ENCODE results near the gene KRTAP10-9.
A peak's percentile ranks its signal among the peaks of the same experiment; 100 is the strongest.
"Not testable (repeated sequence)": the region's sequence is repeated elsewhere in the genome, so short reads cannot be mapped to it uniquely, and the experiment has no call there.

Gene KRTAP10-9

DNA sequence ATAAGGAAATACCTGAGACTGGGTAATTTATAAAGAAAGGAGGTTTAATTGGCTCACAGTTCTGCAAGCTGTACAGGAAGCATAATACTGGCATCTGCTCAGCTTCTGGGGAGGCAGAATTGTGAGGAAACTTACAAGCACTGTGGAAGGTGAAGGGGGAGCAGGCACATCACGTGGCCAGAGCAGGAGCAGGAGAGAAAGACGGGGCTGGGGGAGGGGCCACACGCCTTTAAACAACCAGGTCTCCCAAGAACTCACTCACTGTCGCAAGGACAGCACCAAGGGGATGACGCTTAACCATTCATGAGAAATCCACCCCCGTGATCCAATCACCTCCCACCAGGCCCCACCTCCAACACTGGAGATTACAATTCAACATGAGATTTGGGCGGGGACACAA lies 34.7 kb downstream of the KRTAP10-9 start:
- H3K9ac ChIP-seq (ENCODE audit: low read length); H3K4me3 ChIP-seq (ENCODE audit: low read length): not testable (repeated sequence)

GRCh38 chr21:44664691-44665090 lies 37.8 kb downstream of the KRTAP10-9 start:
- Histone ChIP-seq H3K79me1 (ENCODE audit: low read length) (no peaks in the 10 kb centered on the region), H2BK5ac (ENCODE audit: low read length) (no peak overlapping the region), H3K4ac (ENCODE audit: low read depth, low read length) (no peak overlapping the region), H2AK5ac (ENCODE audit: low read length) (no peak overlapping the region), H3K79me2 (ENCODE audit: control insufficient read depth, insufficient read depth, low read length) (no peaks in the 10 kb centered on the region), H3K27me3 (ENCODE audit: insufficient read depth, low read length, poor library complexity) (no peaks in the 10 kb centered on the region), H3K36me3 (ENCODE audit: control insufficient read depth, insufficient read depth, low read length) (no peaks in the 10 kb centered on the region), H3K4me1 (ENCODE audit: control insufficient read depth, low read depth, low read length) (no peaks in the 10 kb centered on the region), H3K4me3 (ENCODE audit: low read length) (no peak overlapping the region), H3K56ac (ENCODE audit: low read length) (no peak overlapping the region), H4K5ac (ENCODE audit: low read length) (no peak overlapping the region), H3K23ac (ENCODE audit: low read length) (no peak overlapping the region), H2BK15ac (replicated peaks; ENCODE audit: low read depth) (no peak overlapping the region), H3K4me2 (ENCODE audit: low read length) (no peak overlapping the region), H3K18ac (ENCODE audit: low read length) (no peak overlapping the region), H3K9ac (ENCODE audit: low read length) (no peak overlapping the region), H3K27ac (ENCODE audit: low read depth, low read length) (no peak overlapping the region), H2BK120ac (ENCODE audit: low read depth, low read length) (no peak overlapping the region), H4K8ac (ENCODE audit: low read depth, low read length) (no peak overlapping the region)
- no peak for DNase-seq
- no CpG with 5 or more reads among the region's 5 CpGs for WGBS (ENCODE audit: extremely low coverage, insufficient coverage, low lambda C conversion rate)

More for the DNA sequence above, 34.7 kb downstream of the KRTAP10-9 start:
- not testable (repeated sequence) for H3K79me1 ChIP-seq (ENCODE audit: low read length); H3K27ac ChIP-seq (ENCODE audit: low read depth, low read length); H3K4me1 ChIP-seq (ENCODE audit: control insufficient read depth, low read depth, low read length); H2BK5ac ChIP-seq (ENCODE audit: low read length); H3K27me3 ChIP-seq (ENCODE audit: insufficient read depth, low read length, poor library complexity); H2BK120ac ChIP-seq (ENCODE audit: low read depth, low read length); H3K23ac ChIP-seq (ENCODE audit: low read length); H3K4ac ChIP-seq (ENCODE audit: low read depth, low read length); H2AK5ac ChIP-seq (ENCODE audit: low read length); H2BK15ac ChIP-seq (replicated peaks; ENCODE audit: low read depth); H3K18ac ChIP-seq (ENCODE audit: low read length); H3K56ac ChIP-seq (ENCODE audit: low read length); H3K36me3 ChIP-seq (ENCODE audit: control insufficient read depth, insufficient read depth, low read length); H4K8ac ChIP-seq (ENCODE audit: low read depth, low read length); H3K4me2 ChIP-seq (ENCODE audit: low read length); H4K5ac ChIP-seq (ENCODE audit: low read length); H3K79me2 ChIP-seq (ENCODE audit: control insufficient read depth, insufficient read depth, low read length)
- DNase-seq: peak; percentile 58
- WGBS (ENCODE audit: extremely low coverage, insufficient coverage, low lambda C conversion rate): no CpG with 5 or more reads among the region's 7 CpGs

- Histone ChIP-seq H3K79me1 (ENCODE audit: low read length) (no peaks in the 10 kb centered on the region), H2BK15ac (replicated peaks; ENCODE audit: low read depth) (no peak within 1 kb of the TSS), H3K4me3 (ENCODE audit: low read length) (no peak within 1 kb of the TSS), H3K23ac (ENCODE audit: low read length) (no peak within 1 kb of the TSS), H2BK120ac (ENCODE audit: low read depth, low read length) (no peak within 1 kb of the TSS), H3K4ac (ENCODE audit: low read depth, low read length) (no peak within 1 kb of the TSS), H3K79me2 (ENCODE audit: control insufficient read depth, insufficient read depth, low read length) (no peaks in the 10 kb centered on the region), H3K9ac (ENCODE audit: low read length) (no peak within 1 kb of the TSS), H3K27ac (ENCODE audit: low read depth, low read length) (no peak within 1 kb of the TSS), H3K4me1 (ENCODE audit: control insufficient read depth, low read depth, low read length) (no peaks in the 10 kb centered on the region), H4K8ac (ENCODE audit: low read depth, low read length) (no peak within 1 kb of the TSS), H2AK5ac (ENCODE audit: low read length) (no peak within 1 kb of the TSS), H3K56ac (ENCODE audit: low read length) (no peak within 1 kb of the TSS), H3K36me3 (ENCODE audit: control insufficient read depth, insufficient read depth, low read length) (no peaks in the 10 kb centered on the region), H3K27me3 (ENCODE audit: insufficient read depth, low read length, poor library complexity) (no peaks in the 10 kb centered on the region), H3K4me2 (ENCODE audit: low read length) (no peak within 1 kb of the TSS), H3K18ac (ENCODE audit: low read length) (no peak within 1 kb of the TSS), H4K5ac (ENCODE audit: low read length) (no peak within 1 kb of the TSS), H2BK5ac (ENCODE audit: low read length) (no peak within 1 kb of the TSS)
- no CpG with 5 or more reads among the region's 19 CpGs for WGBS (ENCODE audit: extremely low coverage, insufficient coverage, low lambda C conversion rate)
- no peak for DNase-seq
Observed at GRCh38 chr21:44666401-44667320, 39.8 kb downstream of the KRTAP10-9 start, which contains the start of gene KRTAP12-2. Gene KRTAP12-2 (minus strand): TSS chr21:44666927. CDS start chr21:44666886, 41 bp downstream.

- no peak overlapping the region for H3K56ac ChIP-seq (ENCODE audit: low read length)
- H2BK5ac ChIP-seq (ENCODE audit: low read length): no peak overlapping the region
- no peak overlapping the region for H4K8ac ChIP-seq (ENCODE audit: low read depth, low read length)
- no peak overlapping the region for H3K4ac ChIP-seq (ENCODE audit: low read depth, low read length)
- no peaks in the 10 kb centered on the region for H3K4me1 ChIP-seq (ENCODE audit: control insufficient read depth, low read depth, low read length)
- no peak overlapping the region for H2BK120ac ChIP-seq (ENCODE audit: low read depth, low read length)
- no peak overlapping the region for H3K9ac ChIP-seq (ENCODE audit: low read length)
- no peak overlapping the region for H3K27ac ChIP-seq (ENCODE audit: low read depth, low read length)
- no CpG with 5 or more reads among the region's 1 CpG for WGBS (ENCODE audit: extremely low coverage, insufficient coverage, low lambda C conversion rate)
- H3K23ac ChIP-seq (ENCODE audit: low read length): no peak overlapping the region
- no peak overlapping the region for H2AK5ac ChIP-seq (ENCODE audit: low read length)
- no peak overlapping the region for H2BK15ac ChIP-seq (replicated peaks; ENCODE audit: low read depth)
- H3K79me1 ChIP-seq (ENCODE audit: low read length): no peaks in the 10 kb centered on the region
- DNase-seq: no peak
- H3K27me3 ChIP-seq (ENCODE audit: insufficient read depth, low read length, poor library complexity): no peaks in the 10 kb centered on the region
- H4K5ac ChIP-seq (ENCODE audit: low read length): no peak overlapping the region
- H3K36me3 ChIP-seq (ENCODE audit: control insufficient read depth, insufficient read depth, low read length): no peaks in the 10 kb centered on the region
- no peak overlapping the region for H3K18ac ChIP-seq (ENCODE audit: low read length)
- no peak overlapping the region for H3K4me2 ChIP-seq (ENCODE audit: low read length)
- H3K4me3 ChIP-seq (ENCODE audit: low read length): no peak overlapping the region
- H3K79me2 ChIP-seq (ENCODE audit: control insufficient read depth, insufficient read depth, low read length): no peaks in the 10 kb centered on the region
Observed at GRCh38 chr21:44667612-44668011, 40.7 kb downstream of the KRTAP10-9 start.

DNA sequence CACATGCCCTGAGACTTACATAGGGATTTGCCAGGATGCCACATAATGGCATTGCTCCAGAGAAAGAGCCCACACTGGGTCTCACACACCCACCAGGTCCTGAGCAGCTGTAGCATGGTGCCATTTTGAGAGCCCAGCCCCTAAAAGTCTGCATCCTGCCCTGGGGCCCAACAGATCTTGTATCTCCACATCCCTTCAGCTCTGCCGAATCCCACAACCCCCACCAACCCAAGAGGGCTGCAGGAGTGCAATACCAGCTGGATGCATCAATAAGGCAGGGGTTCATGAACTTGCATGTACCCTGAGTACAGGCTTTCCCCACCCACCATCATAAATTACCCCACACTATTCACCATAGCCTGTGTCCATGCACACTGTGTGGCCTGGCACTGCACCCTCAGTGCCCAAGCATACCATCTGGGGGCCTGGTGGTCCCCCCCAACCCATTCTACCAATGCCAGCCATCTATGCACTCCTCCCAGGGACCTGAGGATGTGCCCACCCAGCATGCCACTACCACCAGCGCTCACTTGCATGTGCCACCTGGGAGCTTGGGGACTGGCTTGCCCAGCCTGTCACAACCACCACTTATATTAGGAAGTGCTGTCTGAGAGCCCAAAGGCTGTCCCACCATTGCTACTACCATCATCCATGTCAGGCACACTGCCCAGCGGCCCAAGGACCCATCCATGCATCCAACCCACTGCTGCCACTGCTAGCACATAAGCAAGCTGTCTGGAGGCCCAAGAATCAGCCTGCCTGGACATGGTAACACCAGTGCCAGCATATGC lies 43.9 kb downstream of the KRTAP10-9 start:
- Histone ChIP-seq H2BK5ac (ENCODE audit: low read length) (no peak overlapping the region), H2BK15ac (replicated peaks; ENCODE audit: low read depth) (no peak overlapping the region), H3K36me3 (ENCODE audit: control insufficient read depth, insufficient read depth, low read length) (no peaks in the 10 kb centered on the region), H2AK5ac (ENCODE audit: low read length) (no peak overlapping the region), H3K23ac (ENCODE audit: low read length) (no peak overlapping the region), H4K8ac (ENCODE audit: low read depth, low read length) (no peak overlapping the region), H3K4me3 (ENCODE audit: low read length) (no peak overlapping the region), H3K79me2 (ENCODE audit: control insufficient read depth, insufficient read depth, low read length) (no peaks in the 10 kb centered on the region), H3K4me2 (ENCODE audit: low read length) (no peak overlapping the region), H2BK120ac (ENCODE audit: low read depth, low read length) (no peak overlapping the region), H3K4ac (ENCODE audit: low read depth, low read length) (no peak overlapping the region), H4K5ac (ENCODE audit: low read length) (no peak overlapping the region), H3K4me1 (ENCODE audit: control insufficient read depth, low read depth, low read length) (no peaks in the 10 kb centered on the region), H3K9ac (ENCODE audit: low read length) (no peak overlapping the region), H3K56ac (ENCODE audit: low read length) (no peak overlapping the region), H3K27me3 (ENCODE audit: insufficient read depth, low read length, poor library complexity) (no peaks in the 10 kb centered on the region), H3K27ac (ENCODE audit: low read depth, low read length) (no peak overlapping the region), H3K18ac (ENCODE audit: low read length) (no peak overlapping the region), H3K79me1 (ENCODE audit: low read length) (no peaks in the 10 kb centered on the region)
- no CpG with 5 or more reads among the region's 3 CpGs for WGBS (ENCODE audit: extremely low coverage, insufficient coverage, low lambda C conversion rate)
- DNase-seq: no peak
